SK-N-MC (cell line): Measurements from ENCODE around the gene BFSP2.

Source experiments
- EZH2 ChIP-seq: fragments of 200-600 bp; sonication (generic); IDR thresholded peaks from one replicate; pipeline ENCODE4 v1.6.1; 2017; ENCODE audit warnings: antibody characterized with exemption
- FOXP2 ChIP-seq: optimal IDR thresholded peaks from 2 replicates; pipeline ENCODE3; 2011; ENCODE audit warnings: mild to moderate bottlenecking, moderate library complexity; ENCODE audit not compliant: insufficient read depth; ENCODE audit errors: extremely low read length, control extremely low read depth
- POLR2AphosphoS5 ChIP-seq: IDR thresholded peaks from 2 replicates; pipeline ENCODE4 v1.6.1; 2012; ENCODE audit warnings: mild to moderate bottlenecking, low read depth, low read length, borderline replicate concordance

DNA sequence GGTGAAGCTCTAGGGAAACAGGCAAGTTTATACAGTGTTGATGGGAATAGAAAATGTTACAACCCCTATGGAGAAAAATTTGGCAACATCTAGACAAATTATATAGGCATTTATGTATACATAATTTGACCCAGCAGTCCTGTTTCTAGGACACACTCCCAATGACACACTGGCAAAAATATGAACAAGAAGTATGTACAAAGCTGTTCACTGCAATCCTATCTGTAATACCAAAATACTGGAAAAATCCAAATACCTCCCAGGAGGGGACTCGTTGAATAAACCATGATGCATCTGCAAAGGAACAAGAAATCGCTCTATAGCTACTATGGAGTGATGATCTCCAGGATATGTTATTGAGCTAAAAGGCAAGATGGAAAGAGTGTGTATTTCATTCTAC is 8.5 kb downstream of the BFSP2 start:
- TF ChIP-seq EZH2 (no peak), POLR2AphosphoS5 (no peak), FOXP2 (no peak)
